ENCODE results near the gene RARG.

The RARG gene

GRCh38 chr12:53244337-53244736 is 12.3 kb upstream of the RARG start:
- no peak for DNase-seq (ENCODE audit: low spot score)

DNA sequence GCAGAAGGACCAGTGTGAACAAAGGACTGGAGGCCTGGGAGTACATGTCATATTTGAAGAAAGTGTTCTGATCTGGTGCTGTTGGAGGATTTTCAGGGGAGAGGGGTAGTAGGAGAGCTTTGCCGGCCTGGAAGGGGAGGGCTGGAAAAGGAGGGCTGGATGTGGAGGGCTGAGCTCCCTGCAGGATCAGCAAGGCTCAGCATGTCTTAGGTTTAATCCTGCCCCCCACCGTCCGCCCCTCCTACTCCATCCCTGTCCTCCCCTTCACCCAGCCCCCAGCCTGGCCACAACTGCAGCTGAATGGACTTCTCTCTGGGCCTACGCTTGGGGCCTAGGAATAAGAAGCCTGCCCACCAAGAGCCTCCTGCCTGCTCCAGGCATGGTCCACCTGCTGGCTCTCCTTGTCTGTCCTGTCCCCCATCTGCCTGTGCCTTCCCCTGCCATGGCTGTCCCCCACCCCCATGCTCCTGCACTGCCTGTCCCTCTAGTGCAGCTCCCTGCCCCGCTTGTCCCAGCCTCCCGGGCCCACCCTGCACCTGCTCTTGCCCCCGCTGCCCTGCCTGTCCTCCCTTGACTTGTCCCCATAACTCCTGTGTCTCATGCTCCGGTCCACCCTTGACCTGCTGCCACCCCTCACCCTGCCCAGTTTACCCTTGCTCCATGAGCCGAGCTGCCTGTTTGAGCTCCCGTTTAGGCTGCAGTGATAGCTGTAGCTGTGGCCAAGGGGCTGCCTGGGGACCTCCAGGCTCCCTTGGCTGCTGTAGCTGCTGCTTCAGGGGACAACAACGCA is 9.8 kb upstream of the RARG start:
- no peak for DNase-seq (ENCODE audit: low spot score)

DNA sequence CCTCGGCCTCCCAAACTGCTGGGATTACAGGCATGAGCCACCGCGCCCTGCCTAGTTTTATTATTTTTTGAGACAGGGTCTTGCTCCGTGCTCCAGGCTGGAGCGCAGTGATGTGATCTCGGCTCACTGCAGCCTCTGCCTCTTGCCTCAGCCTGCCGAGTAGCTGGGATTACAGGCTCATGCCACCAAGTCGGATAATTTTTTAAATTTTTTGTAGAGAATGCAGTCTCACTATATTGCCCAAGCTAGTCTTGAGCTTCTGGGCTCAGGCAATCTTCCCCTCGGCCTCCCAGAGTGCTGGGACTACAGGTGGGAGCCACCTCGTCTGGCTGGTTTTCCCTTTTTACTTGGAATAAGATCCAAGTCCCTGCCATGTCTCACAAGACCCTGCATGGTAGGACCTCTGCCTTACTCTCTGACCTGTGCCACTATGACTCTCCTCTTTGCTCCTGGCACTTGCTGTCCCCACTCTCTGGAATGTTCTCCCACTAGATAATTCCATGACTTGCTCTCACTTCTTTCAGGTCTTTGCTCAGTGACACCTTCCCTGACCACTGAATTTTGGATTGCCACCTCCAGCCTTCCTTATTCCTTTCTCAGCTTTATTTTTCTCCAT is 7.7 kb upstream of the RARG start:
- DNase-seq (ENCODE audit: low spot score): no peak

- no peak for DNase-seq (ENCODE audit: low spot score)
Observed at GRCh38 chr12:53236443-53237111, 4.6 kb upstream of the RARG start.

DNA sequence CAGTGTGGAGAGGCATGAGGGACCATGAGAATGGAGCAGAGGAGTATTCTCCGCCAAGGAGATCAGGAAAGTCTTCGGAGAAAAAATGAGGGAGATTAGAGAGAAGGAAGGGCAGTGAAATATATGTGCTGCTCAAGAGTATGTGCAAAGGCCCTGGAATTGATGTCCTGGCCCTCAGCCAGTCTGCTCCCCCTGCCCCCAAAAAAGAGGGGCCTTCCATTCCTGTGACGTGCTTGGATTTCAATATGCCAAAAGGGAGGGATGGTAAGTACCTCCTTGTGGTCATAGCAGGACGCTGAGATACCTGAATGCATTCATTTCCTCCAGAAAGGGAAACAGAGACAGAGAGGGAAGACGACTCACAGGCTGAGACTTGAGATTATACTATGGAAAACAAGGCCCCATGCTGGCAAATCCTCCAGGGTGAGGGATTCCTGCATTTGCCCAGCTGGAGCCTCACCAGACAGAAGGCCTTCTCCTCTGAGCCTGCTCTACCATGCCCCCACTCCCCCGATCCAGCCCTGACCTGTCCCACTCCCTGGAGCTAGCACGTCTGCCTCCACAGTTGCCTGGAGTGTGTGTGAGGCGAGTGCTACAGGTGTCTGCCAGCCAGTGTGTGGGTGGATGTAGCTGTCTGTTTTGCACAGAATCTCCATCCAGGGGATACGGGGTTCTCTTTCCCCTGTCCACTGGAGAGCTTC is 3.9 kb upstream of the RARG start:
- DNase-seq (ENCODE audit: low spot score): no peak

- no peak for DNase-seq (ENCODE audit: low spot score)
Observed at GRCh38 chr12:53235164-53235563, 3.2 kb upstream of the RARG start.

GRCh38 chr12:53234271-53234914 is 2.4 kb upstream of the RARG start:
- no peak for DNase-seq (ENCODE audit: low spot score)

GRCh38 chr12:53233671-53234121 is 1.7 kb upstream of the RARG start:
- DNase-seq (ENCODE audit: low spot score): no peak

DNA sequence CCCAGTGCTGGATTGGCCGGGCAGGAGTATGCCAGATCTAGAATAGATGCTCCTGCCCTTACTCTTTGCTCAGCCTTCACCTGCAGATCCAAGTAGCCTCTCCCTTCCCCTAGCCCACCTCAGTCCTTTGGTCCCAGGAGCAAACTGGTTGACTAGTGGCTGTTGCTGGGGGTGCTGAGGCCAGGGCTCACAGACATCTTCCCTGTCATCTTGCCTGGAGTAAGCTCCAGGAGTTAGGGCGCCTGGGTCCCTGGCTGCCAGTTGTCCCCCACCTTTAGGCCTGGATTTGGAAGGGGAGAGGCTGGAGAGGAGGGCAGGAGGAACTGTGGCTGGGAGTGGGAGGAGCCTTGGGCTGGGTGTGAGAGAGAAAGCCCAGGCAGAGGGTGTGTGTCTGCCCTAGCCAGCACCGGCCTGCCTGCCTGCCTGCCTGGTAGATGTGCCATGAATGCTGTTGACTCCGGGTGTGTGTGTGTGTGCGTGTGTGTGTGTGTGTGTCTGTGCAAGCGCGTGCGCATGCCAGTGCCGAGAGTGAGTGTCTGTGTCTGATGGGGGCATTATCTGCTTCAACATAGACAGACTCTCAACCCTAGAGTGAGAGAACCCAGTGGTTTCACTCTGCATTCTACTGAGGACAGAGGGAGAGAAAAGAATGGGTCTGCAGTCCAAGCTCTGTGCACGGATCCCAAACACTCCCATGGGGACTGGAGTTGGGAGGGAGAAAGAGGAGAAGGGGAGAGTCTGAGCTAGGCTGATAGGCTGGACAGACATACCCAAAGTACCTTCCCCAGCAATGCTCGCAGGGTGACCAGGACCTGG is 845 bp upstream of the RARG start:
- peak; percentile 74 for DNase-seq (ENCODE audit: low spot score)

DNA sequence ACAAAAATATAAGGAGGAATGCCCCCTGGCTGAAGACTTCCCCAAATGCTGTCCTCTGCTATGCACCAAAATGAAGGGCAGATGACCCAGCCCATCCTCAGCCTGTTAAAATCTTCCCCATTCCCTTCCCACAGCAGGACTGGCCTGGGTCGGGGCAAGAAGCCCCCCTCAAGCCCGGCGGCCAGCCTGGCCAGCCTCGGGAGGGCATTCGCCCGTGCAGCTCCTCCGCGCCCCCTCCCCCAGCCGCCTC is 413 bp downstream of the RARG start:
- no peak for DNase-seq (ENCODE audit: low spot score)

- DNase-seq (ENCODE audit: low spot score): no peak
Observed at GRCh38 chr12:53230108-53230845, 1.7 kb downstream of the RARG start.

DNA sequence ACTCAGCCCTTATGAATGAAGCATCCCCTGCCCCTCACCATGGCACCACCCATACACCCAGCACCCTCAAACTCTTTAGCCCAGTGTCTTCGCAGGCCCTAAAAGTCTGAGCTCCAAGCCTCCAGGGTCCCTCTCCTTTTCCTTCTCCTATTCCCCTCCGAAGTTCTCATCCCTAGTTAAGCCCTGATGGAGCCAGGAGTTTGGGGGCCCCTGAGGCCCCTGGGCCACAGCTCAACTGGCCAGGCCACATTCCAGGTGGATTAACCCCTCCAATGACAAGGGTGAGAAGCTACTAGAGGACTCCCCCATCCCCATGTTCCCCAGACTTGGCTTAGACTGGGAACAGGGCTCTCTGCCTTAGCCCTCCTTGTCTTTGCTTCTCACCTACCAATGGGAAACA is 2.6 kb downstream of the RARG start:
- no peak for DNase-seq (ENCODE audit: low spot score)

DNA sequence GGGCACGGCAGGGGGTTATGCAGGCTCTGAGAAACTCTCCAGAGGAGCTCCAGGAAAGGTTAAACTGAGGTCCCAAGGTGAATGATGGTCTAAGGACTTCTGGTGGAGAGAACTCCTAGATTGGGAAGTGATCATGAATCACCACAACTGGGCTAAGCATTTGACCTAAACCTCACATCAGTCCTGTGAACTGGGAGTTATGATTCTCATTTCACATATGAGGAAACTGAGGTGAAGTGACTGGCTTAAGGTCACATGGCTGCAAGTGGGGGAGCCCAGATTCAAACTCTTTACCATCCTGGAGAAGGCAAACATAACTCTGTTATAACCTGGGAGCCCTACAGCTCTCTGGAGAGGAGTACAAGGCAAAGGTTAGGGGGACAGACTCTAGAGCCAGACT is 4.2 kb downstream of the RARG start:
- DNase-seq (ENCODE audit: low spot score): no peak

DNA sequence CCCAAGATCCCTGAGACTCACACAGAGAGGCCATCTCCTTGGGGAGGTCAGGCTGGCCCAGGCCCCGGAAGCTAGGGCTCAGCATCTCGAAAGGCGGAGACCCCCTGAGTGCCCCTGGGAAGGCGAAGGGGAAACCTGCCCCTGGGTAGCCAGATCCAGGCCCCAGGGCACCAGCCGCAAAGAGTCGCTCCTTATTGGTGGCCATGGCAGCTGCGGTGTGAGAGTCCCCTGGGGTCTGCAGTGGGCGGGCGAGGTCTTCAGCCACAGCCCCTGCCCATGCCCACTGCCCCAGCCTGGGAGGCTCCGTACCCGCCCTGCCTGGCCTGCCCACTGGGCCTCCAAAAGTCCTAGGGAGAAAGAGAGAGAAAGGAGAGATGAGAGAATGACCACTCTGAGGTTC is 4.7 kb downstream of the RARG start:
- DNase-seq (ENCODE audit: low spot score): no peak

DNA sequence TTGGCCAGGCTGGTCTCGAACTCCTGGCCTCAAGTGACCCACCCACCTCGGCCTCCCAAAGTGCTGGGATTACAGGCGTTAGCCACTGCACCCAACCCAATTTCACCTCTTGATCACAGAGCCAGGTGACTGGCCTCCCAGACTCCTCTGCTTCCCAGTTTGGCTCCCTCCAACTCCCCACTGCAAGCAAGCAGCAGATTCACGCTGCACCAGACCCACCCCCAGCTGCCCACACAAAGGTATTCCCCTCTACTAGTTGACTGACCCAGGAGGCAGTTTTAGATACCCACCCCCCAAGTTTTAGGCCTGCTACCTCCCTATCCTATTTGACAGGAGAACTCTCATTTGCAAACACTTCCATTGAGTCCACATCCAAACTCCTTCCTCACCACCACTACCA is 5.2 kb downstream of the RARG start:
- no peak for DNase-seq (ENCODE audit: low spot score)

- DNase-seq (ENCODE audit: low spot score): peak; percentile 72
Observed at GRCh38 chr12:53225635-53226424, 6.2 kb downstream of the RARG start.

GRCh38 chr12:53224897-53225634 is 6.9 kb downstream of the RARG start:
- peak; percentile 60 for DNase-seq (ENCODE audit: low spot score)

GRCh38 chr12:53224061-53224896 is 7.7 kb downstream of the RARG start:
- peak; percentile 82 for DNase-seq (ENCODE audit: low spot score)

Measured in cerebellar cortex (tissue), 1 donor.